Measurements from ENCODE around the gene HFE.
"Not testable (repeated sequence)": the region's sequence is repeated elsewhere in the genome, so short reads cannot be mapped to it uniquely, and the experiment has no call there.

The HFE gene

DNA sequence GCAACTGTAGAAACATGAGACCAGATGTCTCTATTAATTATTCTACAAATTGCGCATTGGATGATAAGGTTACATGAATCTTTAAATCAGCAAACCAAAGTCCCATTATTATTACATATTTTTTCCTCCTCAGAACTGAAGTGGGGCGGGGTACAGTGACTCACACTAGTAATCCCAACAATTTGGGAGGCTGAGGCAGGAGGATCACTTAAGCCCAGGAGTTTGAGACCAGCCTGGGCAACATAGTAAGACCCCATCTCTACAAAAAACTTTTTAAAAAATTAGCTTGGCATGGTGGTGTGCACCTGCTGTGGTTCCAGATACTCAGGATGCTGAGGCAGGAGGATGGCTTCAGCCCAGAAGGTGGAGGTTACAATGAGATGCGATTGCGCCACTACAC lies 29.0 kb downstream of the HFE start:
- Histone ChIP-seq H3F3A (ENCODE audit: insufficient read depth, low read length) (no peaks in the 10 kb centered on the region), H3K27me3 (replicated peaks; ENCODE audit: insufficient read depth, low read length) (no peaks in the 10 kb centered on the region), H3K36me3 (replicated peaks; ENCODE audit: insufficient read depth, low read length) (no peaks in the 10 kb centered on the region), H4K20me1 (ENCODE audit: insufficient read depth, low read length) (no peaks in the 10 kb centered on the region), H3K4me1 (ENCODE audit: low read length) (peaks cover 2% of the 10 kb centered on the region; the same call in 1 of the 2 replicates), H2AFZ (ENCODE audit: low read length) (no peak overlapping the region), H3K27ac (ENCODE audit: low read length) (no peak overlapping the region), H3K79me2 (ENCODE audit: low read length) (no peaks in the 10 kb centered on the region), H3K9me2 (replicated peaks; ENCODE audit: insufficient read depth, low read length) (no peaks in the 10 kb centered on the region), H3K4me2 (ENCODE audit: low read depth, low read length) (no peak overlapping the region), H3K9ac (ENCODE audit: low read length) (no peak overlapping the region), H3K9me3 (replicated peaks; ENCODE audit: insufficient read depth, low read length) (no peaks in the 10 kb centered on the region), H3K4me3 (ENCODE audit: low read length) (no peak overlapping the region)
- TF ChIP-seq EZH2 (optimal IDR thresholded peaks at IDR 0.05; ENCODE audit: low read depth, low read length) (no peak), EZH2phosphoT487 (IDR thresholded peaks at IDR 0.05; ENCODE audit: low read length) (no peak)
- TF ChIP-seq, protein P1, sequence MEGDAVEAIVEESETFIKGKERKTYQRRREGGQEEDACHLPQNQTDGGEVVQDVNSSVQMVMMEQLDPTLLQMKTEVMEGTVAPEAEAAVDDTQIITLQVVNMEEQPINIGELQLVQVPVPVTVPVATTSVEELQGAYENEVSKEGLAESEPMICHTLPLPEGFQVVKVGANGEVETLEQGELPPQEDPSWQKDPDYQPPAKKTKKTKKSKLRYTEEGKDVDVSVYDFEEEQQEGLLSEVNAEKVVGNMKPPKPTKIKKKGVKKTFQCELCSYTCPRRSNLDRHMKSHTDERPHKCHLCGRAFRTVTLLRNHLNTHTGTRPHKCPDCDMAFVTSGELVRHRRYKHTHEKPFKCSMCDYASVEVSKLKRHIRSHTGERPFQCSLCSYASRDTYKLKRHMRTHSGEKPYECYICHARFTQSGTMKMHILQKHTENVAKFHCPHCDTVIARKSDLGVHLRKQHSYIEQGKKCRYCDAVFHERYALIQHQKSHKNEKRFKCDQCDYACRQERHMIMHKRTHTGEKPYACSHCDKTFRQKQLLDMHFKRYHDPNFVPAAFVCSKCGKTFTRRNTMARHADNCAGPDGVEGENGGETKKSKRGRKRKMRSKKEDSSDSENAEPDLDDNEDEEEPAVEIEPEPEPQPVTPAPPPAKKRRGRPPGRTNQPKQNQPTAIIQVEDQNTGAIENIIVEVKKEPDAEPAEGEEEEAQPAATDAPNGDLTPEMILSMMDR (IDR thresholded peaks at IDR 0.05; ENCODE audit: low read length) = no peak
- no peak for DNase-seq

DNA sequence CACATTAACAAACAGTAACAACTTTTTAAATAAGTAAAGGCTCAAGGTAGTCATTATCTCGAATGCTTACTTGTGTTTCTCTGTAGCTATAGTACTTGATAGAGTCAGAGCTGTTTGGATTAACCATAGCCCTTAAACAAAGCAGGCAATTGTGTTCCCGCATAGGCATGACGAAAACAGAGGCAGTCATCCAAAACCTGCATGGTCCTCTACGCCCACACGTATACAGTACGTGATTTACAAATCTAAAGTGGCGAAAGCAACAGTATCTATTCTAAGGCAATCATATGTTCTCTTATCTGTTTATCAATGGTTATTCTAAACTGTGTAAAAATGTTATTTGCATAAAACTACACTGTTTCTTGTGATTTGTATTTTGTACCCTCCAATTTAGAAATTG lies 31.8 kb downstream of the HFE start:
- Histone ChIP-seq H2AFZ (ENCODE audit: low read length) (no peak overlapping the region), H4K20me1 (ENCODE audit: insufficient read depth, low read length) (no peaks in the 10 kb centered on the region), H3K79me2 (ENCODE audit: low read length) (no peaks in the 10 kb centered on the region), H3K36me3 (replicated peaks; ENCODE audit: insufficient read depth, low read length) (no peaks in the 10 kb centered on the region), H3K4me1 (ENCODE audit: low read length) (peaks cover 14% of the 10 kb centered on the region), H3K9me2 (replicated peaks; ENCODE audit: insufficient read depth, low read length) (no peaks in the 10 kb centered on the region), H3K27me3 (replicated peaks; ENCODE audit: insufficient read depth, low read length) (no peaks in the 10 kb centered on the region), H3K9ac (ENCODE audit: low read length) (no peak overlapping the region), H3K27ac (ENCODE audit: low read length) (no peak overlapping the region), H3K9me3 (replicated peaks; ENCODE audit: insufficient read depth, low read length) (no peaks in the 10 kb centered on the region), H3K4me3 (ENCODE audit: low read length) (no peak overlapping the region), H3K4me2 (ENCODE audit: low read depth, low read length) (no peak overlapping the region), H3F3A (ENCODE audit: insufficient read depth, low read length) (peaks cover 19% of the 10 kb centered on the region)
- DNase-seq = no peak
- TF ChIP-seq, protein P1 (IDR thresholded peaks at IDR 0.05; ENCODE audit: low read length) = no peak

DNA sequence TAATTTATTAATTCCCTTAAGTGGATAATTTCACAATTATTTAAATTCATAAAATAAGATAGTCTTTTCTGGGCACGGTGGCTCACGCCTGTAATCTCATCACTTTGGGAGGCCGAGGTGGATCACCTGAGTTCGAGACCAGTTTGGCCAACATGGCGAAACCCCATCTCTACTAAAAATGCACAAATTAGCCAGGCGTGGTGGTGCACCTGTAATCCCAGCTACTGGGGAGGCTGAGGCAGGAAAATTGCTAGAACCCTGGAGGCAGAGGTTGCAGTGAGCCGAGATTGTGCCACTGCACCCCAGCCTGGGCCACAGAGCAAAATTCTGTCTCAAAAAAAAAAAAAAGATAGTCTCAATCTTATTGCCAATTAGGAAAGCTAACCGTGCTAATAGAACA lies 32.9 kb downstream of the HFE start:
- not testable (repeated sequence) for H3K9me2 ChIP-seq (replicated peaks; ENCODE audit: insufficient read depth, low read length); H3K9ac ChIP-seq (ENCODE audit: low read length); H2AFZ ChIP-seq (ENCODE audit: low read length); H3K79me2 ChIP-seq (ENCODE audit: low read length); H3K27ac ChIP-seq (ENCODE audit: low read length); H3K27me3 ChIP-seq (replicated peaks; ENCODE audit: insufficient read depth, low read length); H3K4me3 ChIP-seq (ENCODE audit: low read length); H3K9me3 ChIP-seq (replicated peaks; ENCODE audit: insufficient read depth, low read length); H3K4me2 ChIP-seq (ENCODE audit: low read depth, low read length); H3K36me3 ChIP-seq (replicated peaks; ENCODE audit: insufficient read depth, low read length); DNase-seq; H4K20me1 ChIP-seq (ENCODE audit: insufficient read depth, low read length)
- H3F3A ChIP-seq (ENCODE audit: insufficient read depth, low read length) = peaks cover 30% of the 10 kb centered on the region
- H3K4me1 ChIP-seq (ENCODE audit: low read length) = peaks cover 14% of the 10 kb centered on the region

DNA sequence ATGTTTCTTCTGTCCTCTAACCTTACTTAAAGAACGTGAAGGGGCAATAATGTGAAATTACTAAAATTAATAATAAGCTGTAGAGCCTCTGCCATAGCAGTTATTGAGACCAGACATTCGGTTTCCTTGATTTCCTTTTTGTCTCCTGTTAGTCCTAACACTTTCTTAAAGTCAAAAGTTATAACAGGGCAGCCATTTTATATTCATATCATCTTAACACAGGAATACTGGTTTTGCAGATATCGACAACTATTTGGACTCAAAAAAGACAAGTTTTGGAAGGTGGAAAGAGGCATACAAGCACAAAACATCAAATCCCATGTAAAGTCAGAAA lies 33.5 kb downstream of the HFE start:
- peaks cover 14% of the 10 kb centered on the region for H3K4me1 ChIP-seq (ENCODE audit: low read length)
- H3F3A ChIP-seq (ENCODE audit: insufficient read depth, low read length) = peaks cover 37% of the 10 kb centered on the region
- H3K9me3 ChIP-seq (replicated peaks; ENCODE audit: insufficient read depth, low read length) = no peaks in the 10 kb centered on the region
- H3K4me3 ChIP-seq (ENCODE audit: low read length) = no peak overlapping the region
- no peak overlapping the region for H2AFZ ChIP-seq (ENCODE audit: low read length)
- H3K36me3 ChIP-seq (replicated peaks; ENCODE audit: insufficient read depth, low read length) = no peaks in the 10 kb centered on the region
- H3K27me3 ChIP-seq (replicated peaks; ENCODE audit: insufficient read depth, low read length) = no peaks in the 10 kb centered on the region
- H3K4me2 ChIP-seq (ENCODE audit: low read depth, low read length) = no peak overlapping the region
- H3K9ac ChIP-seq (ENCODE audit: low read length) = no peak overlapping the region
- no peak for DNase-seq
- no peaks in the 10 kb centered on the region for H4K20me1 ChIP-seq (ENCODE audit: insufficient read depth, low read length)
- H3K27ac ChIP-seq (ENCODE audit: low read length) = no peak overlapping the region
- TF ChIP-seq, protein P1 (IDR thresholded peaks at IDR 0.05; ENCODE audit: low read length) = no peak
- TF ChIP-seq EZH2phosphoT487 (IDR thresholded peaks at IDR 0.05; ENCODE audit: low read length) (no peak), EZH2 (optimal IDR thresholded peaks at IDR 0.05; ENCODE audit: low read depth, low read length) (no peak)
- peaks cover 13% of the 10 kb centered on the region for H3K79me2 ChIP-seq (ENCODE audit: low read length)
- H3K9me2 ChIP-seq (replicated peaks; ENCODE audit: insufficient read depth, low read length) = no peaks in the 10 kb centered on the region
